ENCODE data around the gene SMPDL3B. TPM values are rescaled to one million over a fixed set of nuclear protein-coding genes. Genes with fewer than 3 reads are reported as not detected.

SMPDL3B gene
- total RNA-seq, 3 donors from 2014 or later (not counting 1 experiment from before 2014, with no cell fraction given) = 0.24 to 0.88 (median 0.75) TPM

DNA sequence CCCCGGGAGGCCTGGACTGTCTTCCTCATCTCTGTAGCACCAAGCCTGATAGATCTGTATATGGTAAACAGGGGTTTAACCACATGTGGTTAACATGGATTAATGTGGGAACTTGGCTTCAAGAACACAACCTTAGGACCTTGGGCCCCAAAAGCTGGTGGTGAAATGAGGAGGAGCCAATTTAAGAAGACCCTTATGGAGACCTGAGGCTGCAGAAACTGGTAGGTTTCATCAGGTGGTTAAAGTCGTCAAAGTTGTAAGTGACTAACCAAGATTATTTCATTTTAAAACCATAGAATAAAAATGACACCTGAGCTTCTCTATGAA, 48.5 kb upstream of the SMPDL3B start:
- no peaks in the 10 kb centered on the region for H3K9me3 Mint-ChIP-seq
- H3K27me3 Mint-ChIP-seq (ENCODE audit: low read depth in 2 of 2) = no peaks in the 10 kb centered on the region
- intact Hi-C loops (cut with micrococcal nuclease) = no loop called here
- no peak overlapping the region for H3K4me3 ChIP-seq (ENCODE audit: low read length)
- whole genome bisulfite sequencing (ENCODE audit: insufficient coverage) = 17% methylated on average over 1 of the region's 2 CpGs
- H3K36me3 ChIP-seq (ENCODE audit: control insufficient read depth, insufficient read depth, low read length) = peaks cover 63% of the 10 kb centered on the region
- DNase-seq (no peak), ATAC-seq (peak in 1 of 3 donors; percentile 10)
- peak overlapping the region; percentile 86 for H3K4me3 Mint-ChIP-seq
- H3K27ac Mint-ChIP-seq = peak overlapping the region; percentile 96 to 99
- peak overlapping the region; percentile 85 for H3K27ac ChIP-seq (ENCODE audit: low read length)
- no peaks in the 10 kb centered on the region for H3K27me3 ChIP-seq (ENCODE audit: control insufficient read depth, insufficient read depth, low read length)
- TF ChIP-seq, protein P1, sequence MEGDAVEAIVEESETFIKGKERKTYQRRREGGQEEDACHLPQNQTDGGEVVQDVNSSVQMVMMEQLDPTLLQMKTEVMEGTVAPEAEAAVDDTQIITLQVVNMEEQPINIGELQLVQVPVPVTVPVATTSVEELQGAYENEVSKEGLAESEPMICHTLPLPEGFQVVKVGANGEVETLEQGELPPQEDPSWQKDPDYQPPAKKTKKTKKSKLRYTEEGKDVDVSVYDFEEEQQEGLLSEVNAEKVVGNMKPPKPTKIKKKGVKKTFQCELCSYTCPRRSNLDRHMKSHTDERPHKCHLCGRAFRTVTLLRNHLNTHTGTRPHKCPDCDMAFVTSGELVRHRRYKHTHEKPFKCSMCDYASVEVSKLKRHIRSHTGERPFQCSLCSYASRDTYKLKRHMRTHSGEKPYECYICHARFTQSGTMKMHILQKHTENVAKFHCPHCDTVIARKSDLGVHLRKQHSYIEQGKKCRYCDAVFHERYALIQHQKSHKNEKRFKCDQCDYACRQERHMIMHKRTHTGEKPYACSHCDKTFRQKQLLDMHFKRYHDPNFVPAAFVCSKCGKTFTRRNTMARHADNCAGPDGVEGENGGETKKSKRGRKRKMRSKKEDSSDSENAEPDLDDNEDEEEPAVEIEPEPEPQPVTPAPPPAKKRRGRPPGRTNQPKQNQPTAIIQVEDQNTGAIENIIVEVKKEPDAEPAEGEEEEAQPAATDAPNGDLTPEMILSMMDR (IDR thresholded peaks at IDR 0.05) = no peak
- peaks cover 63 to 70% of the 10 kb centered on the region in 2 donors for H3K4me1 Mint-ChIP-seq
- peaks cover 94% of the 10 kb centered on the region for H3K4me1 ChIP-seq (ENCODE audit: control insufficient read depth, insufficient read depth, low read length)
- peaks cover 15% of the 10 kb centered on the region for H3K36me3 Mint-ChIP-seq
- H3K9me3 ChIP-seq (ENCODE audit: control insufficient read depth, insufficient read depth, low read length) = no peaks in the 10 kb centered on the region

DNA sequence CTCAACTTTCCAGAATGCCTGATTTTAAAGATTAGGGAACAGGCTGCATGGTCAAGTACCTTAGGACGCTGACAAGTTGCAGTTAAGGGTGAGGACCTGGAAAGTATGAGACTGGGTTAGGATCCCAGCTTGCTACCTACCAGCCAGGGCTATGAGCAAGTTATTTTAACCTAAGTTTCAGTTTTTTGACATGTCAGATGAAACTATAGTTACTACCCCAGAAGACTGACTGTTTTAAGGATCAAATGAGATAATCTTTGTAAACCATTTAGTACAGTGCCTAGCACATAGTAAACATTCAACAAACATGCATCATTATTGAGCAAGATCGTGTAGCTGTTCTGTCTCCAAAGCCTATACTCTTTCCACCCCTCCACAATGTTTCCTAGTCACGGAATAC, 48.1 kb upstream of the SMPDL3B start:
- ATAC-seq (peak in 1 of 3 donors; percentile 0), DNase-seq (no peak)
- H3K9me3 Mint-ChIP-seq = no peaks in the 10 kb centered on the region
- H3K4me3 Mint-ChIP-seq = peak overlapping the region; percentile 86
- no peaks in the 10 kb centered on the region for H3K27me3 ChIP-seq (ENCODE audit: control insufficient read depth, insufficient read depth, low read length)
- peaks cover 67 to 74% of the 10 kb centered on the region in 2 donors for H3K4me1 Mint-ChIP-seq
- H3K9me3 ChIP-seq (ENCODE audit: control insufficient read depth, insufficient read depth, low read length) = no peaks in the 10 kb centered on the region
- no peaks in the 10 kb centered on the region for H3K27me3 Mint-ChIP-seq (ENCODE audit: low read depth in 2 of 2)
- peak overlapping the region; percentile 85 for H3K27ac ChIP-seq (ENCODE audit: low read length)
- H3K4me1 ChIP-seq (ENCODE audit: control insufficient read depth, insufficient read depth, low read length) = peaks cover 95% of the 10 kb centered on the region
- H3K27ac Mint-ChIP-seq = peak overlapping the region; percentile 96 to 99
- WGBS (ENCODE audit: insufficient coverage) = 56% methylated on average over 2 of the region's 3 CpGs
- H3K36me3 Mint-ChIP-seq = peaks cover 15% of the 10 kb centered on the region
- intact Hi-C loops (cut with micrococcal nuclease) = no loop called here
- TF ChIP-seq, protein P1 (IDR thresholded peaks at IDR 0.05) = no peak
- H3K36me3 ChIP-seq (ENCODE audit: control insufficient read depth, insufficient read depth, low read length) = peaks cover 62% of the 10 kb centered on the region
- no peak overlapping the region for H3K4me3 ChIP-seq (ENCODE audit: low read length)

DNA sequence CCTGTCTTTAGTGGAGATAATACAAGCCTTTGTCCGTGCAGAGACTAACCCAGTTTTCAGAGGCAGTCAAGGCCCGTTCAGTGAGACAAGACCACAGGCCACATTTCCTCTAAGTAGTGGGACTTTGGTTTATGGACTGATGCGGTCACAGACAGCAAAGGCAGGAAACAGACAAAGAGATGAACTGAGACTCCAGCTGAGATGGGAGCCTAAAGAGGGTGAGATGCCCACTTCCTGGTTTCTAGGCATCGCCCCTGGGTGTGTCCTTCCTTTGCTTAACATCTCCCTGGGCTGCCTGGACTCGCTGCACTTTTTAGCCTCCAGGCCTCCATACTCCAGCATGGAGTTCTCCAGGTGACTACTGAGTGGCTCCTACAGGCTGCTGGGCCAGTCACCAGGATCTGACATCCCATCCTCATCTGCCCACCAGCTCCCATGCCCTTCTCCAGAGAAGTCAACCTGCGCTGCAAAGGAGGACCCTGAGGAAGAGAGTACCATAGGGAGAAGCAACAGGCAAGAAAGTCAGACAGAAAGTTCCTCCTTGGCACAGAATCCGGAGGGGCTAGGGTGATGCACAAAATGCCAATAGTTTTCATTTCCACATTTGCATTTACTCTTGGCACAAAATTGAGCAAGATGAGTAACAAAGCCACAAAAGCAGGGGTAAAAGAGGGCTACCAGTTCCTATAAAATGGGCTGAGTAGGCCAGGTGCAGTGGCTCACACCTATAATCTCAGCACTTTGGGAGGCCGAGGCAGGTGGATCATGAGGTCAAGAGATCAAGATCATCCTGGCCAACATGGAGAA, 47.4 kb upstream of the SMPDL3B start:
- Histone ChIP-seq H3K4me3 (ENCODE audit: low read length) (no peak overlapping the region), H3K27ac (ENCODE audit: low read length) (peak overlapping the region; percentile 85), H3K4me1 (ENCODE audit: control insufficient read depth, insufficient read depth, low read length) (peaks cover 95% of the 10 kb centered on the region), H3K9me3 (ENCODE audit: control insufficient read depth, insufficient read depth, low read length) (no peaks in the 10 kb centered on the region), H3K36me3 (ENCODE audit: control insufficient read depth, insufficient read depth, low read length) (peaks cover 61% of the 10 kb centered on the region), H3K27me3 (ENCODE audit: control insufficient read depth, insufficient read depth, low read length) (no peaks in the 10 kb centered on the region)
- TF ChIP-seq, protein P1 (IDR thresholded peaks at IDR 0.05) = no peak
- intact Hi-C loops (cut with micrococcal nuclease) = no loop called here
- peak overlapping the region; percentile 96 to 99 for H3K27ac Mint-ChIP-seq
- 19% methylated on average over 8 of the region's 8 CpGs for WGBS (ENCODE audit: insufficient coverage)
- H3K4me3 Mint-ChIP-seq = peak overlapping the region; percentile 86
- H3K9me3 Mint-ChIP-seq = no peaks in the 10 kb centered on the region
- no peaks in the 10 kb centered on the region for H3K27me3 Mint-ChIP-seq (ENCODE audit: low read depth in 2 of 2)
- peaks cover 15% of the 10 kb centered on the region for H3K36me3 Mint-ChIP-seq
- H3K4me1 Mint-ChIP-seq = peaks cover 74 to 77% of the 10 kb centered on the region in 2 donors
- ATAC-seq (peak; percentile 22 to 38 (median 26)), DNase-seq (peak in 1 of 2 donors; percentile 75)
